NCI-H146 treated with DMSO at 0.1 percent for 48 hours (cell line): ENCODE results near the gene PRKCZ.

Experiments
- DNase-seq: peaks from one replicate; lab custom pipeline; 2025; ENCODE audit not compliant: unreplicated experiment; lab: John Stamatoyannopoulos, UW

Gene PRKCZ

GRCh38 chr1:2099886-2100779, 49.9 kb downstream of the PRKCZ start:
- no peak for DNase-seq

GRCh38 chr1:2100780-2101108, 50.5 kb downstream of the PRKCZ start:
- no peak for DNase-seq

- DNase-seq = no peak
Observed at GRCh38 chr1:2101531-2101930, 51.3 kb downstream of the PRKCZ start.

DNA sequence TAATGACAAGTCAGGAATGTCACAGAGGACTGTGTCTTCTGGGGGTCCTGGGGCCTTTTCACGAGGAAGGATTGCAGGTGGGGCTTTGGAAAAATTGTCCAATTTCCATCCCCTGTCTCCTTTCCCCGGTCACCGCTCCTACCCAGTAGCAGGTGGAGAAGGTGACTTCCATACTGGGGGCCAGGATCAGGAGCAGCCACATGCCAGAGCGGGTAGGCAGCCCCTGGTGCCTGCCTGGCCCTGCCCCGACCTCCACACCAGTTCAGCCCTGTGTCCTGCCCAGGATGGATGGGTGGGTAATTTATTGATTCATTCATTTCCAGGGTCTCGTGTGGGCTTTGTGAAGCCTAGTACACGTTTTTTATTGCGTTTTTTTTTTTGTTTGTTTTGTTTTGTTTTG, 51.7 kb downstream of the PRKCZ start:
- DNase-seq = no peak

- DNase-seq = no peak
Observed at GRCh38 chr1:2102753-2103152, 52.5 kb downstream of the PRKCZ start.

DNA sequence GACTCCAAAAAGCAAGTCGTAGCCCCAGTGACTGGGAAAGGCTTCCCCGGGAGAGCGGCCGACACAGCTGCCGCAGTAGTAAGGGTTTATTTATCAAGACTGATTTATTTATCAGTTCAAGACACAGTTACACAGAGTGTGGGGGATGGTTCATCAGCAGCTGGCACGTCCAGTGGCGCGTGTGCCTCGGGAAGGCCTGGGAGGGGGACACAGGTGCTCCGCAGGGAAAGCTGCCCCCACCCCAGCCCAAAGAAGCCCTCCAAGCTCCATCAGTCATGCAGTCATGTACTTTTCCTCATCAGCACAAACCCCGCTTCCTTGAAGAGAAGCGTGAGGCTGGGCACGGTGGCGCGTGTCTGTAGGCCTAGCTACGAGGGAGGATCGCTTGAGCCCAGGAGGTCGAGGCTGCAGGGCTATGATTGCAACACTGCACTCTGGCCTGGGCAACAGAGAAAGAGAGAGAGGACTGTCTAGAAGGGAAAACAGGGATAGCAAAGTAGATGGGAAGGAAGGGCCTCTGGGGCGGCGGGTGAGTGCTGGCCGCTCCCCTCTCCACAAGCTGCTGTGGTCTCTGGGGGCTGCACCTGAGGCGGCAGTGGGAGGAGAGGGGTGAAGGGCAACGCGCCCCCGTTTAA, 53.2 kb downstream of the PRKCZ start:
- DNase-seq = no peak

DNA sequence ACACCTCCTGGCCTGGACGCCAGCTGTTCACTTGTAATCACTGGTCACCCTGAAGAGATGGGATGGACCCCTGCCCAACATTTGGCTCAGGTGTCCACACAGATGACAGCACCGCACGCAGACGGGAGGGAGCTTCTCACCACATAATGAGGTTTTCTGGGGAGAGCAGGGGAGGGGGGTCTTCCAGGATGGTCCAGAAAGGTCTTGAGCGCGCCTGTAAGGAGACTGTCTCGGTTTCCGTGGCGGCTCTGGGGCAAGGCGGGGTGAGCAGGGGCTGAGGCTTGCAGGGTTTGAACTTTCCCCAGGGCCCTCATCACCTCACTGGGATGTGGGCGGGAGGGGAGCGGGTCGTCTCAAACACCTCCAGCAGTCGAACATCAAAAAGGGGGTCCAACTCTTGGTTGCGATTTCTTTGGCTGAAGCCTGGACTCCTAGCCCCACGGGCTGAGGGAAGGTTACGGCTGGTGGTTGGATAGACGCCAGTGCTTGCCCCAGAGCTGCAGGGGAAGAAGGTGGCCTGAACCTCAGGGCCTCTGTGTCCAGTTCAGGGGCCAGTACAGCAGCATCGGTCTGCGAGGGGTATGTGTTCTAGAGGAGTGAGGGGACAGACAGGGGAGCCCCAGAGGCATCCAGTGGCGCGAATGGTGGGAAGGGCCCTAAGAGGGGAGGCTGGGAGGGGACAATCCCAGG, 53.8 kb downstream of the PRKCZ start:
- no peak for DNase-seq

DNA sequence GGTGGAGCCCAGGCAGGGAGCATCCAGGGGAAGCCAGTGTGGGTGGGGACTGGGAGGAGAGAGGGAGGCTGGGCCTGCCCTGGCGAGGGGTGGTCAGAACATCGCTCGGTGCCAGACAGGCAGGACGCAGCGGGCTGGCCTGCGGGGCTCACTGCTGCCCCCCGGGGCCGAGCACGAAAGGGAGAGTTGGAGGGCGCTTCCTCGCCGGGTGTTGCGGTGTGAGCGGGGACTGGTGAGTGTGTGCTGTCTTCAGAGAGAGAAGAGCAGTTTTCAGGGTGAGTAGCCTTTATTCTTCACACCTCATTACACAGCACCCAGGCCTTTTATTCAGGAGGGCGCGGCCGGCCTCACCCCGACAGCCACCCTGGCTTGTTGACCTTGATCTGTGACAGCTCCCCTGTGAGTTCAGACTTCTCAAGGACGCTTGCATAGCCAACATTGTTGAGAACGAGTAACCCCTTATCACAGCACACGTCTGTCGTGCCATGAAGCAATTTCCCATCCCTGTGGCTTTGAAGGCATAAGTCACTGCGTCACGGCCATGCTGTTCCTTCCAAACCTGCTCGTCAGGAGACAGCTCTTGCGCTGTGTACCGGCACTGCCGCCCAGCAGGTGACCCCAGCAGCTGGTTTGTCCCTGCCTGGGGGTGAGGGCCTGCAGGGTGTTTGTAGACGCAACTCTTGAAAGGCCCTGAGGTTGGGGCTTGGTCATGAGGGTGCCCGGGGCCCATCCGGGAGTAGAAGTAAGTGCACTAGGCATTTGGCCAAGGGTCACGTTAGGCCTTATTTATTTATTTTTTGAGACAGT, 54.6 kb downstream of the PRKCZ start:
- no peak for DNase-seq

DNA sequence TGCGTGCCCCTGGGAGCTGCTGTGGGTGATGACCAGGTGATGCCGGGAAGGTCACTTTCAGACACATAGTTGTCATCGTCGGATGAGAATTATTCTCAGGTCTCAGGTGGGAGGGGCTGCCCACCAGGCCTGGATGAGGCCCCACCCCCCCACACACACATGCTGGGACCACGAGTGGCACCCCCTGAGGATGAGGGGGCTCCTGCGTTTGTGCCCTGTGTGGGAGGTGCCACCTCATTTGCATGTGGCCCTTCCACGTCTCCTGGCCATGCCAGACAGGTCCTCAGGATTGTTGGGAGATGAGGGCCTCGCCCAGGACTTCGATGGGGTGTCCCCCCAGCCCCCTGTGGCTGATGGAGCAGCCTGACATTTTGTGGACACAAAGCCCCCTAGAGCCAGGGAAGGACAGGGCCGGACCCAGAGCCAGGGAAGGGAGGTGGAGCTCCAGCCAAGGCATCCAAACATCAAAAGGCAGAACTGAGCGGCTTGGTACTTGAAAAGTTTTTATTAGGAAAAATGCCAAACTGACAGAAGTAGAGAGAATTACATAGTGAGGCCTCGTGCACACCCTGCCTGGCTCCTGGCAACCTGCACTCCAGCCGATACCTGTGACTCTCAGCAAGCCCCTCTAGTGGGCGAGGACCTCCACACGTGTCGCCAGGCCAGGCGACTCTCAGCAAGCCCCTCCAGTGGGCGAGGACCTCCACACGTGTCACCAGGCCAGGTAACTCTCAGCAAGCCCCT, 55.7 kb downstream of the PRKCZ start:
- DNase-seq = no peak

DNA sequence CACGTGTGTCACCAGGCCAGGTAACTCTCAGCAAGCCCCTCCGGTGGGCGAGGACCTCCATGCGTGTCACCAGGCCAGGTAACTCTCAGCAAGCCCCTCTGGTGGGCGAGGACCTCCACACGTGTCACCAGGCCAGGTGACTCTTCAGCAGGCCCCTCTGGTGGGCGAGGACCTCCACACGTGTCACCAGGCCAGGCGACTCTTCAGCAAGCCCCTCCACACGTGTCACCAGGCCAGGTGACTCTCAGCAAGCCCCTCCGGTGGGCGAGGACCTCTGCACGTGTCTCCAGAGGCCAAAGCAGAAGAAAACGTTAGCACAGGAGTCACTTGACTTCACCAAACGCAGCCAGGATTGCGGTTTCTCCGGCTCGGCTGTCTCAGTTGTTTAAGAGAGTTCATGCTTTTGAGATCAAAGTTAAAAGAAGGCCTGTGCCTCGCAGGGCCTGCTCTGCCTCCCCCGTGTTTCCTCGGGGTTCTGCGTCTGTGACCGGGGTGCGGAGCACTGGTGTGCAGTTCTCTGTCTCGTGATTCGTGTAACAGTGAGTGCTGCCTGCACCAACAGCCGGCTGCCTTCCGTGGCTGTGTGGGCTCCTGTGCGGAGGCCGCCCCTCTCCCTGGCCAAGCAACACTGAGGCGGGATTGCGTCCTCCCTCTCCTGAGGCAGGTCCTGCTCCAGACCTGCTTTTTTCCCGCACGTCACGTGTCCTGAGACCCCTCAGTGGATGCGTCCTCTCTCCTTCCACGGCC, 56.6 kb downstream of the PRKCZ start:
- no peak for DNase-seq

GRCh38 chr1:2107586-2108212, 57.5 kb downstream of the PRKCZ start:
- no peak for DNase-seq

- DNase-seq = no peak
Observed at GRCh38 chr1:2108213-2108876, 58.1 kb downstream of the PRKCZ start.

DNA sequence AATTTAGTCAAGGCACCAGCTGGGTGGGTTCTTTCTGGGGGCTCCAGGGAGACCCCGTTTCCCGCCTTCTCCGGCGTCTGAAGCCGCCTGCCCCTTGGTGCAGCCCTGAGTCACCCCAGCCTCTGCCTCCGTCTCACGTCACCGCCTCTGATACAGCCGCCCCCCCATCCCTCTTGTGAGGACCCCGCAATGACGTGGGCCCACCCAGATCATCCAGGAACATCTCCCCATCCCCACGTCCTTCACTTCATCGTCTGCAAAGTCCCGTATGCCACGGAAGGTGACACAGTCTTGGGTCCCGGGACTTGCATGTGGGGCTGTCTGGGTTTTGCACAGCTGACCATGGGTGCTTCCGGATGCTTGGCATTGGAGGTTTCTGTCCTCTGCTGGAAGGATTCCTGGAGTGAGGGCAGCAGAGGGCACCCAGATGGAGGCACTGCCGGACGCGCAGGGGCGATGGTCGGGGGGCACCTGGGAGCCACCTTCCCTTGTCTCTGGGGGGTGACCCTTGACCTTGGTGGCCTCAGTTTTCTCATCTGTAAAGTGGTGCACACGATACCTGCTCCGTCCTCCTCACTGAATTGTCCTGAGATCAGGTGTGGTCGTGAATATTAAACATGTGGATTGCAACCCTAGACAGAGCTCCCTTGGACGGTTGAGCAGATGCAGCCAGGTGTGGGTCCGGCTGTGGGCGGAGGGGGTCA, 58.8 kb downstream of the PRKCZ start:
- no peak for DNase-seq

- no peak for DNase-seq
Observed at GRCh38 chr1:2109581-2110021, 59.4 kb downstream of the PRKCZ start.

- no peak for DNase-seq
Observed at GRCh38 chr1:2110191-2110737, 60.1 kb downstream of the PRKCZ start.

GRCh38 chr1:2110738-2111673, 60.8 kb downstream of the PRKCZ start:
- DNase-seq = no peak

GRCh38 chr1:2111674-2112035, 61.4 kb downstream of the PRKCZ start:
- no peak for DNase-seq
